Mucosa of gallbladder (tissue), 1 donor: ENCODE results near the gene ETAA1. TPM values are rescaled to one million over a fixed set of nuclear protein-coding genes. Genes with fewer than 3 reads are reported as not detected.

Source experiments
- DNase-seq: peaks from one replicate; pipeline ENCODE4 v3.0.0-alpha.2; 2020; ENCODE audit warnings: low spot score
- total RNA-seq: library from RNA; stranded (reverse); gene quantifications from one replicate; pipeline ENCODE4 v1.2.1, GENCODE V29; 2021
- donor health status: DM: no; HTN: no; CAD: no.

The ETAA1 gene
- 13.9 TPM for total RNA-seq

GRCh38 chr2:67397143-67397986, at the start of gene ETAA1:
Gene ETAA1 (plus strand): TSS chr2:67397333. CDS start chr2:67397449, 116 bp downstream.
- DNase-seq, result peak; percentile 94

- no peak for DNase-seq
Observed at GRCh38 chr2:67366832-67367412, 30.2 kb upstream of the ETAA1 start.

- no peak for DNase-seq
Observed at GRCh38 chr2:67374481-67374880, 22.7 kb upstream of the ETAA1 start.

- no peak for DNase-seq
Observed at GRCh38 chr2:67374949-67375348, 22.2 kb upstream of the ETAA1 start.

DNA sequence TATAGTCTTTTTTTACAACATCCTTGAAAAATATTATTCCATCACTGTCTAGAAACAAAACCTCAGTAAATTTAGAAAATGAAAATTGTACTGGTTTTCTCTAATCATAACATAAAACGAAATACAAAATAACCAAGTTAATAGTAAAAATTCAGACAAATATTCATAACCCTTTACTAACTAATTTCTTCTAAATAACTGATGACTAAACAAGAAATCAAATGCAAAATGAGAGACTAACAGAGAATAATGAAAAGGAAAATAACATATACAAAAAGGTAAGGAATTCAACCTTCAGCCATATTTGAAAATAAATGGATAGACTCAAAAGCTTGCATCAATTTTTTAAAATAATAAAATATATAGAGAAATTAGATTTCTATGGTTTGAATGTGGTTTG, 18.6 kb upstream of the ETAA1 start:
- no peak for DNase-seq

GRCh38 chr2:67379048-67379447, 18.1 kb upstream of the ETAA1 start:
- no peak for DNase-seq

DNA sequence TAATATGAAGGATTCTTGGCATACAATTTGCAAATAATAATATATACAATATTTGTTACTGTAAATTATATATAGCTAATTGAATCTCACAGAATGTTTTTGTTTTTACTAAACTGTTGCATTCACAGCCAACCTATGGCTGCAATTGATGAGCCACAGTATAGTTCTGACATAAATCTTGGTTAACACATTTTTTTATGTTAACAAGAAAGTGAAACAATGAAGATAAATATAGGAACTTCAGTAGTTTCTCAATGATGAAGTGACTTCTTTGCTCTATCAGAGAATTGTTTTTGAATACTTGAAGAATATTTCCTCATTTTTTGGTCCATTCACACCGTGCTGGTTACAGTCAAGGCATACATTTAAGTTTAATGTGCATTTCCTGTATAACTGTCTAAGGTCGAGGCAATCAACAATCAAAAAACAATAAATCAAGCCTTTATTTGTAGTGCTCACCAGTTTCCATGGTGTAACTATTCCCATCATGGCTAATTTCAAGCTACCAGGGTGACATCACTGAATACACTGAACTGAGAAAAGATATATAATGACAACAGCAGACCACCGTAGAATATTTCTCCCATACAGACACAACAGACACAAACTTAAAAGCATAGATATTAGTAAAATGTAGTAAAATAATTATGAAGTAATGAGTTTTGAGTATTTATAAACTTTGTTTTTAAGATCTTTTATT, 12.9 kb upstream of the ETAA1 start:
- DNase-seq, result no peak

DNA sequence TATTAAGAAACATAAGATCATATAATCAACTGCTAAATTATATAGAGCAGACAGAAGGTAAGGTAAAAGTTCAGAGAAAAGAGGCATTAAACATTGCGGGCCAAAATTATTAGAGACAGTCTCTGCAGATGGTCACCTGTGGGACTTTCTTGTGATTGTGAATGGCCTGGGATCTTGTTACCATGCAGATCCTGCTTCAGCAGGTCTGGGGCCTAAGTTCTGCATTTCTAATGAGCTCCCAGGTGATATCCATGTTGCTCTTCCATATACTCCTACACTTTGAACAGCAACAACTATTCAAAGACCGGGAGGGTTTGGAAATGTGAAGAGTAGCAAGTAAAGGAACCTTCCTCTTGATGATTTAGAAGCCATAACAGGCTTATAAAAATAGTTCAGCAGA, 8.5 kb upstream of the ETAA1 start:
- DNase-seq, result no peak

DNA sequence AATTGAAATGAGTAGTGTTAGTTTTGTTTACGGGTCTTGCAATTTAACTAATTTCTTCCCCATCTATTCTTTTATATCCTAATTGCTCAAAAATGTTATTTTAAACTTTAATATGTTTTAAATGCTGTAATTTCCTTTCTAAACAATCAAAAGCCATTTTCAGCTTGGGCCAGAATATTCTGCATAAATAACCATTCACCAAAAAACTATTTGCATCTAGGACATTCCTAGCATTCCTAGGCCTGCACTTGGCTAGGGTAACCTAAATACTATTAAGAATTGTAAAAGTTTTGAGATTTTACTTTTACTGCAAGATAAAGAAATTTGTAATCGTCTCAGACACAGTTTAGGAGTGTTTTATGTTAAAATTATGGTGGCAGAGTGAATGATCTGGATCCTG, 7.8 kb upstream of the ETAA1 start:
- DNase-seq, result no peak

- DNase-seq, result no peak
Observed at GRCh38 chr2:67389788-67390187, 7.3 kb upstream of the ETAA1 start.

DNA sequence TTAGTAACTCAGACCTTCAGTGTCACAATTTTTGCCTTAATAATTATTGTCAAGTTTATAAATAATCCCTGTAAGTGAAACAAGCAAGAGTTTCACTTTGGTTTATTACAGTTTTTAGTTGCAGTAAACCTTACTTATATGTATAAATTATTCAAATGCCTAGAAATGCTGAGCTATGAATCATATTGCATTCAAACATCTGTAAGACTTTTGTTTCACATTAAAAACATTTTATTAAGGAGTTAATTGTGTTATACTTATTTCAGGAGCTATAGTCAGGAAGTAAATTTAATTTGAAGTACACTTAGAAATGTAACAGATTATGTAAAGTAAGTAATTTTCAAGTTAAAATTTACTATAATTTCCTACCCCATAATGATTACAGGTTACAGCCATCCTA, 3.9 kb upstream of the ETAA1 start:
- DNase-seq, result no peak

DNA sequence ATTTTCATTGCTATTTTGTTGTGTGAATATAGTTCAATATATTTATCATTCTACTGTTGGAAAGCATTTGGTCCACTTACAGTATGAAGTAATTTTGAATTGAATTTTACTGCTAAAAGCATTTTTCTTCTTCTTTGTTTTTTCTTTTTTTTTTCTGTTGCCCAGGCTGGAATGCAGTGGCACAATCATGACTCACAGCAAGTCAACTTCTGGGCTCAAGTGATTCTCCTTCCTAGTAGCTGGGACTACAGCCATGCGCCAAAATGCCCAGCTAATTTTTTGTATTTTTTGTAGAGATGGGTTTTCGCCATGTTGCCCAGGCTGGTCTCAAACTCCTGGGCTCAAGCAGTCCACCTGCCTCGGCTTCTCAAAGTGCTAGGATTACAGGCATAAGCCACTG, 2.4 kb upstream of the ETAA1 start:
- DNase-seq, result no peak

DNA sequence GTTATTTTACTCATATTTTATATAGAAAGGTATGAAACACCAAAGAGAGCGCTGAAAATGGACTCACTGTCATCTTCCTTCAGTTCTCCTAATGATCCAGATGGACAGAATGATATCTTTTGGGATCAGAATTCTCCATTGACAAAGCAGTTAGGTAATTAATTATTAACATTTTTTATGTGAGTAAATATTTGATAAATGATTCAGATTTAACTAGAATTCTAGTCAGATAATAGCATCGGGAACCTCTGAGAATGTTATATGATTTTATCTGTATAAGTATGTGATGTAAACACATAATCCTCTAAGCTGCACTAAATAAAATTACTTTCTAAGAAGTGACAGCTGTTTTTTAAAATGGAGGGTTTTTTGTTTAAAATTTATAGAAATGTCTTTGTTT, 2.0 kb downstream of the ETAA1 start:
- DNase-seq, result no peak

DNA sequence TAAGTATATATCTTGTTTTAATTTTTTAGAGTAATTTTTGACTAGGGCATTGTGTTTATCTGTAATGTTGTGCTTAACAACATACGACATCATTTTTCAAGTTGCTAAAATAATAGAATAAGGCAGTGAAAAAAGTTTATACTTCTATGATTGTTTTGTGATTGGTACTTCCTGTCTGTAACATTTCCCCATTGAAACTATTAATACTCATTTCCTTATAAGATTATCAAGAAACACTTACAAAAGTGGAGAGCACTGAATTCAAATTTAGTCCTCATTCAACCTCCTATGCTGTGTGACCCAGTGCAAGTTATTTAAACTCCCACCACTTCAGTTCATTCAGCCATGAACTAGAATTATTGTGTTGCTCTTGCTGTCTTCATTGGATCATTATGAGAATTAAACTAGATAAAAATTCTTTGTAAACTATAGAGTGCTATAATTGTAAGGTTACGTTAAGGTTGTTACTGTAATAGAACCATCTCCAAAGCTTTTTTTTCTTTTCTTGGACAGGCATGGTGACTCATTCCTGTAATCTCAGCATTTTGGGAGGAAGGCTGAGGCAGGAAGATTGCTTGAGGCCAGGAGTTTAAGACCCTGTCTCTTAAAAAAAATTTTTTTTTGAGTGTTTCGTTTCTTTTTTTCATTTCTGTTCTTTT, 2.8 kb downstream of the ETAA1 start:
- DNase-seq, result no peak

DNA sequence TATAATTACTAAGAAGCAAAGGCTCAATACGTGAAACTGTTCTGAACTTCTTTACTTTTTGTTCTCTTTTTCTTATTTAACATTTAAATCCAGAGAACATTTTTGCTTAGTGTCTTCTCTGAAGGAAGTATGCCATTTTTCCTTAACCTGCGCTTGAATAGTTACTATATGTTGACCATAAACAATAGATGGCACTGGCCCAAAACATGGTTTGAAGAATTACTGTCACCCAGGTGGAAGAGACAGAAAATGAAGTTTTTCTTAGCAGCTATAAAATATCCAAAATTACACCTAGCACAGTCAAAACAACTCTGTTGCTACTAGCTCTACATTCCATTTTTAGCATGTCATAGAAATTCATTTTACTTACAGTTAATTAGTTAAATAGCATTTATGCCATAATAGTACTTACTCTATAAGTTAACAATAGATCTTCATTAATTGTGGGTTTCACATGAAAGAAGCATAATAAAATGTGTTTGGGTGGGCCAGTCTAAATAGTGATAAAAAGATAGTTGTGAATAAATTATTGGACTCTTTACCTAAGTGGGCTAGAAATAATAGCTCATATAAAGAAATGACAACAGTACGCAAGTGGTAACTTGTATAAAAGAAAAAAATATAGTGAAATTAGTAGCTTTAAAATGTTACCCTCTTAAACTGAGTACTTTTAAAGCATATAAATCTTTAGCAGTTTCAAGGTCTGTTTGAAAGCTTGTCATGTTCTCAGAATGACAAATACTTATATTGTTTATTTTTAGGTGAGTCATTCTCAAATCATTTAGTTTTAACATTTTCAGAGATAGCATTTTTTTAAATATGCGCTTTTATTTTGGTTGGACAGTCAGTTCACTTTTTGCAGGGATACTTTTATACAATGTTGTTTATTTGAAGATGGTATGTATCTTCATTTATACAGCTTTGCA, 3.7 kb downstream of the ETAA1 start:
- DNase-seq, result no peak

DNA sequence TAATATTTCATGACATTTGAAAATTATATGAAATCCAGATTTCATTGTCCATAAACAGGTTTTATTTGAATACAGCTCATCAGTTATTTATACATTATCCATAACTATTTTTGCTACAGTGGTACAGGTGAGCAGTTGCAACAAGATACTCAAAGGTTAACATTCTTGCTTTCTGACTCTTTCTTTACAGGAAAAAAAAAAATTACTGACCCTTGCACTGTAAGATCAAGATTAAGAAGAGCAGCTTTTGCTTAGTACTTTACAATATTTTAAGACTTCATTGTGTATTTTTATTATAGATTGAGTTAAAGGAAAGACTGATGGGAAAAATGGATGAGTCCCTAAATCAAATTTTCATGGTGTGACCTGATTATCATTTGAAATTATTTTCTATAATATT, 11.2 kb downstream of the ETAA1 start:
- DNase-seq, result no peak

DNA sequence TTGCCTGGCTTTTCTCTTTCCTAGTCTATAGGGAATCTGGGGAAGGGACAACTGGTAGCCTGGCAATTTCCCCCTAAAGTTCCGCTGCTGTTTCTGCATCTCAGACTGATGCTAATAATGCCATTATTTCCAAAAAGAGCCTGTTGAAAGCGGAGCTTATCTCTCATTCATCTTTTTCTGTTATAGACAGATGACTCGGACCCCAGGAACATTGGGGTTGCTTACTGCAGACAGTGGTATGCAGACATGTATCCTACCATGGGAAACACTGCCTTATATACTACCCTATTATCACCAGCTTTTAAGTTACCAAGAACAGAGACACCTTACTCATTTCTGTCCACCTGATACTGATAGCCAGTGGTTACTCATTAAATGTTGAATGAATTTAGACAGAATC, 15.3 kb downstream of the ETAA1 start:
- no peak for DNase-seq

DNA sequence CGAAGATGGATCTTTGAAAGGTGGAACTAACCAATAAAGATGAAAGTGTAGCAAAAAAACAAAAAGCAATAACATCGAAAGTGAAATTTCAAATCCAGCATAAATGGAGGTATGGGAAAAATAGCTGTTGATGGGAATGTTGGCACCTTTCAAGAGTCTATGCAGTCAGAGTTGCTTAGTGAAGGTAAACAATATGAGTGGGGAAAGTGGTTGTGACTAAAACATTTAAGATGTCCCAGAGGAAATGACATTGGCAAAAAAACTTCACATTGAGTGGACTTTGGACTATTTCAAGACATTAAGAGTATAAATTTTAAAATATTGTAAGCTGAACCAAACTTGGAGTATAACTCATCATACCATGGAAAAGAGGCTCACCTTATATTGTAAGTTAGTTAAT, 17.7 kb downstream of the ETAA1 start:
- no peak for DNase-seq

DNA sequence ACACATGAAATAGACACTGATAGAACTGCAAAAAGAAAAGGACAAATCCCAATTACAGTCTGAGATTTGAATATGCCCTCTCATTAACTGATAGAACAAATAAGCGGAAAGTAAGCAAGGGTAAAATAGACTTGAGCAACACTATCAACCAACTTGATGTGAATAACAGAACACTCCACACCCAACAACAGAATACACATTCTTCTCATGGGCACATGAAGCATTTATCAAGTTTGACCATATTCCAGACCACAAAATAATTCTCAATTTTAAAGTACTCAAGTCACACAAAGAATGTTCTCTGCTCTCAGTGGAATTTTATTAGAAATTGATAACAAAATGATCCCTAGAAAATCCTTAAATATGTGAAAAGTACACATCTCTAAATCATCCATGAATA, 19.0 kb downstream of the ETAA1 start:
- DNase-seq, result no peak

- DNase-seq, result no peak
Observed at GRCh38 chr2:67423489-67423888, 26.4 kb downstream of the ETAA1 start.

DNA sequence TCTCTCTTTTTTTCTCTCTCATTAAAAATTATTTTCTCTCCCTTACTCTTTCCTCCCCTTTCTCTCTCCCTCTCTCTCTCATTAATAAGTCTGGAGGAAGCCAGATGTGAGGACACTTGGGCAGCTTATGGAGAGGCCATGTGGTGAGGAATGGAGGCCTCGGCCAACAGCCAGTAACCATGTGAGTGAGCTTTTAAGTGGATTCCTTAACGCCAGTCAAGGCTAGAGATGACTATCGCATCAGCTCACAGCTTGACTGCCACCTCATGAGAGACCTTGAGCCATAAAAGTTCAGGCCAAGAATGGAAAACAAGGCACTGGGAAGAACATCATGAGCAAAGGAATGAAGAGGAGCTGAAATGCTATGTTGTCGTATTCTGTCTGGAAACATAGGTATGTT, 39.1 kb downstream of the ETAA1 start:
- no peak for DNase-seq
